ENCODE data around the gene NDUFV1.

The NDUFV1 gene

GRCh38 chr11:67571443-67571842, 35.3 kb upstream of the NDUFV1 start:
- no peak for TF ChIP-seq CTCF (IDR thresholded peaks at IDR 0.05; ENCODE audit: insufficient read depth, low read depth, low read length, missing control alignments)
- DNase-seq (ENCODE audit: low read depth): no peak
- H3K4me3 ChIP-seq (ENCODE audit: low read depth, low read length): no peak overlapping the region

DNA sequence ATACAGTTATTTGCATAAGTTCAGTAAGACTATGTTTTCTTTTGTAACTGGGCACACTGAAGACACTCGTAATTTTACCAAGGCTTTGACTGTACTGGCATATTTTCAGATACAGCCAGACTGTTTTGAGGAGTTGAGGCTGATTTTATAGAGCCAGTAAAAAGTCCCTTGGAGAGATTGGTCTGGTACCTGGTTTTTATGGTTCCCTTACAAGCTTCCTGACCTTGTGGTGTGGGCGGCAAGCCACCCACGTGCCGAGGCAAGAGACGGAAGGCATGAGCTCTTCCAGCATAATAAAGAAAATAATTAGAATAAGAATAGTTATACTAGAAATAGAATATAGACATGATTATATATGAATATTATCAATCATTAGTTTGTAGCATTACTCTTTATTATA, 34.4 kb upstream of the NDUFV1 start:
- TF ChIP-seq CTCF (IDR thresholded peaks at IDR 0.05; ENCODE audit: insufficient read depth, low read depth, low read length, missing control alignments): no peak
- H3K4me3 ChIP-seq (ENCODE audit: low read depth, low read length): no peak overlapping the region
- DNase-seq (ENCODE audit: low read depth): no peak

GRCh38 chr11:67572747-67573419, 33.9 kb upstream of the NDUFV1 start:
- DNase-seq (ENCODE audit: low read depth): peak; percentile 73
- TF ChIP-seq CTCF (IDR thresholded peaks at IDR 0.05; ENCODE audit: insufficient read depth, low read depth, low read length, missing control alignments): peak; percentile 78
- H3K4me3 ChIP-seq (ENCODE audit: low read depth, low read length): no peak overlapping the region

DNA sequence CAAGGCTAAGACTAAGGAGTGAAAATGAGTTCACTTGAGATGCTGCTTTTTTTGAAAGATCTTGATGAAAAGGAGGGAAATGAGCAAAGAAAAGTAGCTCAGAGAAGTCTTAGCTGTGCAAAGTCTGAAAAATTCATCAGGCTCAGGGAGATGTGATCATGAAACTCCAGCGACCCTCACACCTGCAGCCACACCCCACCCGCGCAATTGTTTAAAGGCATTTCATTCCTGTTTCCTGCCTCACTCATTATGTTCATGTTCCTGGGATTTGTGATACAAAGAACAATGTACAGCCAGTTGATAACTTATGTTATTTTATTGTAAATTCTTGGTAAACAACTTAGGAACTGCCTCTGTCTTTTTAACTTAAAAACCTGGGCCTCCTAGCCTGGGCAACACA, 31.8 kb upstream of the NDUFV1 start:
- no peak for TF ChIP-seq CTCF (IDR thresholded peaks at IDR 0.05; ENCODE audit: insufficient read depth, low read depth, low read length, missing control alignments)
- DNase-seq (ENCODE audit: low read depth): no peak
- H3K4me3 ChIP-seq (ENCODE audit: low read depth, low read length): no peak overlapping the region

DNA sequence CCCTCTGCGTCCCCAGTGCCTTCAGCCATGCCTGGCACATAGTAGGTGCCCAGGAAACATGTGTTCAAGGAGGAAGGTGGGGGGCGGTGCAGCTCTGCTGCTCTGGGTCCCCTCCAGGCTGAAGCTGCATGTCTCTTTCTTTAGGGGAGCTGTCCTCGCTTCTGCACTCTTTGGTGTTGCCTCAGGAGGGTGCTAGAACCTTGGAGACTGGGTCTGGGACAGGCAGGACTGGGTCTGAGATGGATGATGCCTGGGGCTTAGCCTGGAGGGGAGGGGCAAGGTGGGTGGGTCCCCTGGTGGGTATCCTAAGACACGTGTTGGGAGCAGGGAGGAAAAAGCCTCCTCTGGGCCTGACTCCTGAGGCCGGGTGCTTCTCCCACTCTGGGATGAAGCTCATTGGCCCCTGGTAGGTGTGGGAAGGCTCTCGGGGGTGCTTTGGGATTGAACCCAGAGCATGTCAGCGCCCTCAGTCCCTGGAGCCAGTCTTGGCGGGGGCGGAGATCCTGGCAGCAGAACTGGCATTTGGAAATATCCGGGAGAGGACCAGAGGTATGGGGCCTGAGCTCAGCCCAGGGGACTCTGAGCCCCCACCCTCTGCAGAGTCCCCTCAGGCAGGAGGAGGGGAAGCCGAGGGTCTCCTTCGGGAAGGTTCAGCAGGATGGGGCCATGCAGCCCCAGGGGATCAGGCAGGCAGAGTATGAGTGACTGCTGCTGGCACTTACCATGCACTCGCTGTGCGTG, 29.8 kb upstream of the NDUFV1 start:
- no peak overlapping the region for H3K4me3 ChIP-seq (ENCODE audit: low read depth, low read length)
- DNase-seq (ENCODE audit: low read depth): peak; percentile 43
- peak; percentile 22 for TF ChIP-seq CTCF (IDR thresholded peaks at IDR 0.05; ENCODE audit: insufficient read depth, low read depth, low read length, missing control alignments)

GRCh38 chr11:67577951-67578350, 28.8 kb upstream of the NDUFV1 start:
- no peak overlapping the region for H3K4me3 ChIP-seq (ENCODE audit: low read depth, low read length)
- TF ChIP-seq CTCF (IDR thresholded peaks at IDR 0.05; ENCODE audit: insufficient read depth, low read depth, low read length, missing control alignments): no peak
- DNase-seq (ENCODE audit: low read depth): no peak
